Stimulated activated CD4-positive, alpha-beta T cell treated with anti-CD3 and anti-CD28 coated beads, Interleukin-4, amount 100 ng/mL, for 1 hour (primary cell): Measurements from ENCODE around the gene PMEPA1.
"Not testable (repeated sequence)": the region's sequence is repeated elsewhere in the genome, so short reads cannot be mapped to it uniquely, and the experiment has no call there.

Experiments
- DNase-seq: peaks from one replicate; pipeline ENCODE4 v3.0.0-alpha.2; 2020

Gene PMEPA1

DNA sequence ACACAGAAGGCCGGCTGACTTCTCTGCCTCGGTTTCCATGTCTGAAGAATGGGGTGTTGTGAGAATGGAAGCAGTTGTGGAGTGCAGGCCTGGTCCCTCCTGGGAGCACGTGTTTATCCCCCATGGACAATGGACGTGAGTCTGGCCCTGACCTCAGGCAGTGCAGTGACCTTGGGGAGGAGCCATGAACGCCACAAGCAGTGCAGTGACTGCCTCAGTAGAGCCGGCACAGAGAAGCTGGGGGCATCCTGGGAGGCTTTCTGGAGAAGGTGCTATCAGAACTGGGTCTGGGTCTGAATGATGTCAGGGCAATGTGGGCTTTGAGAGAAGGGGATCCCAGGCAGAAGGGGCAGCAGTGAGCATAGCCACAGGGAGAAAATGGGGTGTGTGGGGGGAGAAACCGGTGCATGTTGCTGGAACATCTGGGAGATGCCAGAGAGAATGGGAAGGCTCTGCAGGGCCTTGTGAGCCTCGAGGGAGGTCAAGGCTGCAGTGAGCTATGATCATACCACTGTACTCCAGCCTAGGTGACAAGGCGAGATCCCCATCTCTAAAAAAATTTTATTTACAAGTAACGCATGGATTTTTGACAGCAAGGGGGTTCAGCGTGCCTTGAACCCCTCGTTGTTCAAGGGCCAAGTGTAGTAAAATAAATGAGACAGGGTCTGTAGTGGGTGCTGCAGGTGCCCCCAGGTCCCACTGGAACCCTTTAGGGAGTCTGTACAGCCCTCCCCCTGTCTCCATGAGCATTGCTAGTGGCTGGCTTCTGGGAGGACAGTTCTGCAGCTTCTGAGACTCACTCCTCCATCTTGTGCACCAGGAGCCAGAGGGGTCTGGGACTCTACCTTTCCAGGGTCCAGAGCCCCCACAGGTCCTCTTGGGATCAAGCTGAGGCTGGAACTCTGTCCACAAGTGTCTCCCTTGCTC lies 62.5 kb downstream of the PMEPA1 start:
- DNase-seq, result no peak

- no peak for DNase-seq
These were observed 70.9 kb downstream of the PMEPA1 start for GRCh38 chr20:57638895-57639236.

GRCh38 chr20:57638173-57638894 lies 71.5 kb downstream of the PMEPA1 start:
- DNase-seq, result no peak

GRCh38 chr20:57633945-57634491 lies 75.8 kb downstream of the PMEPA1 start:
- no peak for DNase-seq

GRCh38 chr20:57632286-57632685 lies 77.5 kb downstream of the PMEPA1 start:
- no peak for DNase-seq

DNA sequence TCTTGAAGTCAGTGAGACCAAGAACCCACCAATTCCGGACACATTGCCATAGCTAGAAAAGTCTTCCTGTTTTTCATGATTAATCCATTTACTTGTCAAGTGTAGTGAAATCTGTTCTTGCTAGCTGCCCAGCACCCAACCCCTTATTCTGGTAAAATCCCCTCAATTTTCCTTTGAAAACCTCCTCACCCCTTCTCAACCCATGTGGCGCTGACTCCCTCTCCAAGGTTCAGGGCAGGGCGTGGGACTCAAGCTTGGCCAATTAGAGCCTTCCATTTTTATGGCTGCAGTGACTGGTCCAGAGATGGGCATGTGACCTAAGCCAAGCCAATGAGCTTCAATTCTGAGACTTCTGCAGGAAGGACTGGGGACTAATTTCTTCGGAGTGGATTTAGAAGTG lies 79.8 kb downstream of the PMEPA1 start:
- DNase-seq, result peak; percentile 48

DNA sequence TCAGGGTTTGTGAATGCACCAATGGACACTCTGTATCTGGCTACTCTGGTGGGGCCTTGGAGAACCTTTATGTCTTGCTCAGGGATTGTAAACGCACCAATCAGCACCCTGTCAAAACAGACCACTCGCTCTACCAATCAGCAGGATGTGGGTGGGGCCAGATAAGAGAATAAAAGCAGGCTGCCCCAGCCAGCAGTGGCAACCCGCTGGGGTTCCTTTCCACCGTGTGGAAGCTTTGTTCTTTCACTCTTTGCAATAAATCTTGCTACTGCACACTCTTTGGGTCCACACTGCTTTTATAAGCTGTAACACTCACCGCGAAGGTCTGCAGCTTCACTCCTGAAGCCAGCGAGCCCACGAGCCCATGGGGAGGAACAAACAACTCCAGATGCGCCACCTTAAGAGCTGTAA lies 80.3 kb downstream of the PMEPA1 start:
- DNase-seq, result not testable (repeated sequence)

DNA sequence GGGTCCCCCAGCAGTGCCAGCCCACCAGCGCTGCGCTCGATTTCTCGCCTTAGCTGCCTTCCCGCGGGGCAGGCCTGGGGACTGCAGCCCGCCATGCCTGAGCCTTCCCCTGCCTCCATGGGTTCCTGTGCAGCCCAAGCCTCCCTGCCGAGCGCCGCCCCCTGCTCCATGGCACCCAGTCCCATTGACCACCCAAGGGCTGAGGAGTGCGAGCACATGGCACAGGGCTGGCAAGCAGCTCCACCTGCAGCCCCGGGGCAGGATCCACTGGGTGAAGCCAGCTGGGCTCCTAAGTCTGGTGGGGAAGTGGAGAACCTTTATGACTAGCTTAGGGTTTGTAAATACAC lies 80.9 kb downstream of the PMEPA1 start:
- DNase-seq, result not testable (repeated sequence)

DNA sequence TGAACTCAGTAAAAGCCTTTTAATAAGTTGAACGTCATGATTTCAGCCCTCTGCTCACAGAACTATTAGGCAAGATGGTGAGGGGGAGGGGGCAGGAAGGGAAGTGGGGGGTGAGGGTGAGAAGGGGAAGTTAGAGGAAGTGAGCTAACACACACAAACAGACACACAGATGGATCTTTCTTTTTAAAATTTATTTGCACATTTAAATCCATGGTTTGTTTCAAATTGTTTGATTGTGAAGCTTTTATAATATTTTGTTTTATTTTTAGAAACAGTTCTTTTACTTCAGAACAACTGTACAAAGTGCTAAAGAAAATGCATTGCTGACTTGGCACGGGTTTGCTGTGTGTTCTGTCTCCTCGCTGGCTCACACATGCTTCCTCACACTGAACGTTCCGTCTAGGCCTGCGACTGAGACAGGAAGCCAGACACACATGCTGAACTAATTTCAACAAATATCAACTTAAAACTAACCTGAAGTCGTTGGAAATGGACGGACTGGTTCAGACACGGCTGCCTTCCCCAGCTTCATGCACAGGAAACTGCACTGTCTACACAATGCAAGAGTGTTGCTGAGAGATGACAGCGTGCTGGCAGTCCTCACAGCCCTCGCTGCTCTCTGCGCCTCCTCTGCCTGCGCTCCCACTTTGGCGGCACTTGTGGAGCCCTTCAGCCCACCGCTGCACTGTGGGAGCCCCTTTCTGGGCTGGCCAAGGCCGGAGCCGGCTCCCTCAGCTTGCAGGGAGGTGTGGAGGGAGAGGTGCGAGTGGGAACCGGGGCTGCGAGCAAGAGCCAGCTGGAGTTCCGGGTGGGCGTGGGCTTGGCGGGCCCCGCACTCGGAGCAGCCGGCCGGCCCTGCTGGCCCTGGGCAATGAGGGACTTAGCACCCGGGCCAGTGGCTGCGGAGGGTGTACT lies 81.5 kb downstream of the PMEPA1 start:
- peak; percentile 52 for DNase-seq

DNA sequence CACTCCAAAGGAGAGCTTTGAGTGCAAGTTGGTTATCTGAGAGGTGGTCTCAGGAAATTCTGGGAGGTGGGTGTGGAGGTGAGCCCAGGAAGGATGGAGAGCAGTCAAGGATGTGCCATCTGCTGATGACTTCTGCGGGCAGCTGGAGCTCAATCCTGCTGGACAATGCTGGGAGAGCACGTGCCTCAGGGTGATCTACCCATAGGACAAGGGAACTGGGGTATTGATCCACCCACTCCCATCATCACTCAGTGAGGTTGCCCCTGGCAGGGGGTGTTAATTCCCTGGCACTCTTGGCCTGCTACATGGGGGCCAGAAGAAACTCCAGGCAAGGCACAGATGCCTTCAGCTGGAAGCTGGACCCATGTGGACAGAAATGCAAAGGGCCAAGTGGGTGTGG lies 82.5 kb downstream of the PMEPA1 start:
- no peak for DNase-seq

DNA sequence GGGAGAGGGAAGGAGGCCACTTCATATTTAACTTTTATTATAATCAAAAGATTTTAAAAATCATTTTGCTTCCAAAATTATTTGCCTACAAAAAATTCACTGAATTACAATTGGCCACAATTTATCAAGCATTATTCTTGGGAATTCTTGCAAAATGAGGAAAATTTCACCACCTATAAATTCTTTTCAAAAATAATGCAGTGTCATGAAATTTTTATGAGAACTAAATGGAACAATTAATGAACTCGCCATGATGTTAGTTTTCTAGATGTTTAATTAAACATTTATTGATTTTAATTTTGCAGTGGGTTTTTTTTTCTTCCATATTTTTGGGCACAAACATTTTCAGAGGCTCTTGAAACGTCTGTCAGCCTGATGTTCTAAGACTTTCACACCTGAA lies 83.8 kb downstream of the PMEPA1 start:
- DNase-seq, result no peak

- no peak for DNase-seq
These were observed 84.4 kb downstream of the PMEPA1 start for GRCh38 chr20:57625181-57625958.

DNA sequence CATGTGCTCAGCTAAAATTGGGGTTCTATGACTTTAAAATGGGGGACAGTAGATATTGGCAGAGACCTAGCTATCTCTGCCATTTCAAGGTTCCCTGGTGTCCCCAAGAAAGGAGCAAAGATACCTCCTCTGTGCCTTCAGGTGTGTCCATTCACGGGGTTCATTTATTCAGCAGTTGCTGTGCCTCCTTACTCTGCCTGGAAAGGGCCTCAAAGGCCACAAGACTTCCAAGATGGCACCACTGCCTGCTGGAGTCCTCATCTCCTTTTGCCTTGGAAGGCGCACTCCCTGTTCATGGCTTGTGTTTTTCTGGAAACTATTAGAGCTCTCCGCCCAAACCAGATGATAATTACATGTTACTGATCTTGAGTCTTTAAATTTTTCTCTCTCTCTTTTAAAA lies 85.7 kb downstream of the PMEPA1 start:
- DNase-seq, result no peak

DNA sequence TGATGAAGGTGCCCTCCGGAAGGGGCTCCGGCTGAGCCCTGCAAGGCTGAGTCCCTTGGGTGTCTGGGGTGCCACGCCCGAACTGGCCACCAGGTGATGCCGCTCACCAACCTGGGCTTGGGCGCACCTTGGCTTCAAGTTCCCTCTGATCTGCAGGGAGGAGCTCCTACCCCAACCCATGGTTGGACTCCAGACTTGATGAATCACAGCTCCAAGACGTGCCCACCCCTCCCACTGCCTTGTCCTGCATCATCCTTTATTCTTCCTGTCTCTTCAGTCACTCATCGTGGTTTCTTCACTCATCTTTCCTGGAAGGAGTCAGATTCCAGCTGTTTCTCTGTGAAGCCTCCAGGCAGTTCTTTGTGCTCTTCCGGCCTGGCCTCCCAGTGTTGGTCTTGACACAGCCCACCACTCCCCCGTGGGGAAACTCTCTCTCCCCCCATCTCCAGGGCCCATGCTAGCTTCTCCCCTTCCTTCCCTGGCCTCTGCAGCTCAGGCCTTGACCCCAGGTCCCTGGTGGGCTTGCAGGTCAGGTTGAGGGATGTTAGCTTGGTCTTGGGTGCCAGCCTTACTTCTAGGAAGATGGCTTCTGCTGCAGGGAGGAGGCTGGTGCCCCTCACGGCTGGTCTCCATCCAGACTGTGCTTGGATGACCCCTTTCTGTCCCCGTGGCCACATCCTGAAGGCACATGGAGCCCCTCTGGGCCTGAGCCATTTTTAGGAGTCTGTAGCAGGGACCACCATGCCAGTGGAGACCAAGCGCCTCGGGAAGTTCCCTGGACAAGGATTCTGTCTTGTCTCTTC lies 87.0 kb downstream of the PMEPA1 start:
- peak; percentile 74 for DNase-seq

DNA sequence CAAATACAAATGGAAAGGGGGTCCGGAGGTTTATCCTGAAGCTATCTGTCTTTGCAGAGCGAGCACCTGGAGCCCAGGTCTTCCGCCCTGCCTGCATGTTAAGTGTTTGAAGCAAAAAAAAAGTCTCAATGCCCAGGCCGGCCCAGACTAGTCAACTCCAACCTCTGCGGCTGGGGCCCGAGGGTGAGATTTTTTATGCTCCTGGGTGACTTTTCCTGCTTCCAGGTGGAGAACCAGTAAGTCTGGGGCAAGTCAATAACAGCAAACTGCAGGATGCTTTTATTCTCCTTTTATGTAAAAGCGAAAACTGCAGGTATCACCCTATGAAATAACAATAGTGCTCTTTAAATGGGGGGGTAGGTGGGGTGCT lies 87.6 kb downstream of the PMEPA1 start:
- DNase-seq, result no peak

DNA sequence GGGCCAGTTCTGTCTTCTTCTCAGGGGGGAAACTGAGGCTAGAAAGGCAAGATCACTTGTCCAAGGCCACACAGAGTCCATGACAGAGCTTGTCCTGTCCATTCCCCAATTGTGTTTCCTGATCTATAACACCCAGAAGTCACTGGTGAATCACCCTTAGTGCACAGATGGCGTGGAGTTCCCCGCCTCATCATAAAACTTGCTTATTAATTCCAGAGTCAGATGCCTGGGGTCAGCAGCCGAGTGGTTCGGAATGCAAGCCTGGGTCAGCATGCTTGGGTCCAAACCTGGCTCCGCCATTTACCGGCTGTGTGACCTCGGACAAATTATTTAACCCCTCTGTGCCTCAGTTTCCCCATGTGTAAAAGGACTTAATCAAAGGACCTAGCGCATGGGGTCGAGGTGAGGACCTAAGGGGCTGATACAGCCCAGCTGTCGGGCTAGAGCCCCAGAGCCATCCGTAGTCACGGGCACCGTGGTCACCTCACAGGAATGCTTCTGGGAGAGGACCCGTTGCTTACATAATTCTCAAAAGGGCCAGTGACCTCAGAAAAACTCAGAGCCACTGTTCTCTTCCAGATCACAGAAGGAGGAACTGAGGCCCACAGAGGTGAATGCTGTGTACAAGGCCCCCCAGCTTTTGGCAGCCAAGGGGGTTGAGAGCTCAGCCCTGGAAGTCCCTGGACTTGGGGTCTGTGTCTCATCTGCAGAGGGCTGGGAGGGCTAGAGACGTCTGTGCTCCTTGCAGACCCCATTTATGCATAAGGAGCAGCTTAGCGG lies 88.2 kb downstream of the PMEPA1 start:
- no peak for DNase-seq

DNA sequence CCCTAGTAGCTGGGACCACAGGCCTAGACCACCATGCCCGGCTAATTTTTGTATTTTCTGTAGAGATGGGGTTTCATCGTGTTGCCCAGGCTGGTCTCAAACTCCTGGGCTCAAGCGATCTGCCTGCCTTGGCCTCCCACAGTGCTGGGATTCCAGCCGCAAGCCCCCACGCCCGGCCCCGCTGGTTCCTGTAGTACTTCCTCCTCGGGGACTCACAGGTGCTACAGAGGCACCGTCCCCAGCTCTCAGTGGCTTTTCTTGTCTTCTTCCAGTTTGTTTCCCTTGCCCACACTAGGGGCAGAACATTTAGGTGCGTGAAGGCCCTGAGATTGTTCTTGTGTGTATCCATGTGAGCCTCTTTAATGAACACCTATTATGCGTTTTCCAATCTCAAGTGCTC lies 88.8 kb downstream of the PMEPA1 start:
- no peak for DNase-seq

DNA sequence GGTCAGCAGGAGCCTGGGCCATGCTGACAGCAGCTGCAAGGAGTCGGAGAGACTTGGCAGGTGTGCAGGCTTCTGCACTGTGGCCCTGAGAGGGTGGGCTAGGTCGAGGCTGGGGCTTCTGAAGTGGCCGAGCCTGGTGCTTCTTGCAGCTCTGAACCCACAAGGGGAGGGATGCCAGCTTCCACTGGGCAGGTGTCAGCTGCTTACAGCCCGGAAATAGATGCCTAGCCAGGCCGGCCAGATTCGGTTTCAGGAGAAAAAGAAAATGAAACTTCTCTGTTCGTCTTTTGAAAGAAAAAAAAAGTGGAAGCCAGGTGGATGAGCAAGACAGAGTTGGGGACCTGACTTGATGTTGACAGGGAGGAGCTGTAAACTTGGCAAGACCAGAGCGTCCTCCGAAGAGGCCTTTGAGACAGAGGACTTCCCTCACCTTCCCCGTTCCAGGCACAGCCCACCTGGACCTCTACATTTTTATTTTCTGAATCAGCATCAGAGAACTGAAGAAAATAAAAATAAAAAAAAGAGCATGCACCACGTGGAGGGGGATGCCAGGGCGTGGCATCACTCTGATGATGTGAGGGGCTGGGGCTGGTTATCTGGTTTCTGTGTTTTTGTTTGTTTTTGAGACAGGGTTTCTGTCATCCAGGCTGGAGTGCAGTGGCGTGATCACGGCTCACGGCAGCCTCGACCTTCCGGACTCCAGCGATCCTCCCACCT lies 89.4 kb downstream of the PMEPA1 start, which contains the start of gene ZBP1:
ZBP1 (minus strand) TSS at position 153 of the 717 bp plus-strand sequence; CDS start at position 22, 131 bp downstream.
- peak; percentile 34 for DNase-seq

- peak; percentile 48 for DNase-seq
These were observed 90.6 kb downstream of the PMEPA1 start for GRCh38 chr20:57619051-57619831.
